GM12878 (cell line): ENCODE results near the gene TLE2. TPM values are rescaled to one million over a fixed set of nuclear protein-coding genes. Genes with fewer than 3 reads are reported as not detected.

Experiments
- ATAC-seq: fragments of 200-7000 bp; cut with Tn5 transposase; 3 replicates; pipeline ENCODE4 v1.9.1; 2020; ENCODE audit warnings: mild to moderate bottlenecking, moderate library complexity
- BruUV-seq: library from RNA; stranded (reverse); fragments of 400-500 nt; replicated peaks from 2 replicates; lab custom pipeline; 2021; lab: Mats Ljungman, UMichigan
- CTCF ChIA-PET: fragments of 300-600 bp; sonication (Branson Sonifier 250); formaldehyde crosslinking; extraction: SDS; loops from one replicate; lab custom pipeline; 2021; ENCODE audit warnings: inconsistent platforms; lab: Yijun Ruan, JAX
- POLR2A ChIA-PET: fragments of 350-600 bp; formaldehyde crosslinking; extraction: SDS; loops from one replicate; lab custom pipeline; 2021; ENCODE audit warnings: inconsistent platforms; lab: Charles Lee
- RAD21 ChIA-PET: fragments of 300-600 bp; sonication (Branson Sonifier 250); formaldehyde crosslinking; loops from one replicate; lab custom pipeline; 2023; ENCODE audit warnings: antibody characterized with exemption; ENCODE audit not compliant: unreplicated experiment; lab: Charles Lee
- SMC1A ChIA-PET: fragments of 300-600 bp; sonication (Branson Sonifier 250); formaldehyde crosslinking; loops from one replicate; lab custom pipeline; 2023; ENCODE audit not compliant: unreplicated experiment, uncharacterized antibody; lab: Charles Lee
- DNase-seq: peaks from one replicate; pipeline ENCODE4 v3.0.0-alpha.2; 2011; ENCODE audit warnings: low read depth, low spot score
- FAIRE-seq: peaks from 3 replicates; lab custom pipeline; 2011; peaks lifted over from hg19 to GRCh38; lab: Jason Lieb, UNC
- H2AFZ ChIP-seq: 2 replicates; pipeline ENCODE4 v1.6.0; 2011; ENCODE audit warnings: low read depth, low read length, control low read depth; ENCODE audit not compliant: control insufficient read depth
- H3K27ac ChIP-seq: 2 replicates; pipeline ENCODE4 v1.5.1; 2011; ENCODE audit warnings: control low read depth; ENCODE audit not compliant: control insufficient read depth, insufficient read depth
- H3K27me3 ChIP-seq, 2 experiments: replicated peaks in 1 of 2; 2 replicates each; pipeline versions ENCODE4 v1.6.0 to v1.6.1; 2011; ENCODE audit warnings: low read length in 1 of 2; ENCODE audit not compliant: control insufficient read depth in 2 of 2, insufficient read depth in 2 of 2
- H3K36me3 ChIP-seq, 2 experiments: 2 replicates each; pipeline ENCODE4 v1.5.1; 2011; ENCODE audit warnings: low read length in 1 of 2; ENCODE audit not compliant: control insufficient read depth in 2 of 2, insufficient read depth in 2 of 2
- H3K4me1 ChIP-seq: 2 replicates; pipeline ENCODE4 v1.6.1; 2011; ENCODE audit warnings: mild to moderate bottlenecking, low read length, moderate library complexity, mixed read lengths; ENCODE audit not compliant: control insufficient read depth, insufficient read depth
- H3K4me2 ChIP-seq: 2 replicates; pipeline ENCODE4 v1.6.0; 2011; ENCODE audit warnings: control low read depth; ENCODE audit not compliant: control insufficient read depth, insufficient read depth
- H3K4me3 ChIP-seq: fragments of 200-600 bp; sonication (generic); 2 replicates; pipeline ENCODE4 v1.5.1; 2016
- H3K79me2 ChIP-seq: 2 replicates; pipeline ENCODE4 v1.6.0; 2011; ENCODE audit warnings: low read length; ENCODE audit not compliant: control insufficient read depth, insufficient read depth
- H3K9ac ChIP-seq: 2 replicates; pipeline ENCODE4 v1.8.0; 2011; ENCODE audit warnings: low read length, control low read depth, mixed read lengths; ENCODE audit not compliant: control insufficient read depth, insufficient read depth
- H3K9me3 ChIP-seq: replicated peaks from 3 replicates; pipeline ENCODE4 v1.5.1; 2011; ENCODE audit warnings: mild to moderate bottlenecking, low read length; ENCODE audit not compliant: control insufficient read depth, insufficient read depth
- H4K20me1 ChIP-seq: 2 replicates; pipeline ENCODE4 v1.6.0; 2011; ENCODE audit not compliant: control insufficient read depth, insufficient read depth
- ATF2 ChIP-seq: IDR thresholded peaks from 2 replicates; pipeline ENCODE4 v1.6.1; 2012; ENCODE audit warnings: low read length, inconsistent platforms
- ATF3 ChIP-seq: IDR thresholded peaks from 2 replicates; pipeline ENCODE4 v1.6.1; 2011; ENCODE audit warnings: low read depth, mild to moderate bottlenecking, low read length, moderate library complexity, borderline replicate concordance; ENCODE audit errors: extremely low read depth
- CBX3 ChIP-seq: fragments of 200-600 bp; sonication (generic); IDR thresholded peaks from 2 replicates; pipeline ENCODE4 v1.6.1; 2016; ENCODE audit warnings: low read depth, borderline replicate concordance
- MEF2B ChIP-seq: fragments of 450-650 bp; IDR thresholded peaks from 2 replicates; pipeline ENCODE4 v1.6.1; 2018; ENCODE audit warnings: mild to moderate bottlenecking, moderate library complexity; ENCODE audit not compliant: partially characterized antibody, poor library complexity, severe bottlenecking
- RELA ChIP-seq: fragments of 450-650 bp; IDR thresholded peaks from 2 replicates; pipeline ENCODE4 v1.8.0; 2014; ENCODE audit warnings: borderline replicate concordance; ENCODE audit not compliant: partially characterized antibody
- SMARCA5 ChIP-seq: fragments of 450-650 bp; IDR thresholded peaks from 2 replicates; pipeline ENCODE4 v1.6.1; 2017; ENCODE audit warnings: mild to moderate bottlenecking
- ZNF207 ChIP-seq: fragments of 450-650 bp; IDR thresholded peaks from 2 replicates; pipeline ENCODE4 v1.6.1; 2014; ENCODE audit warnings: antibody characterized with exemption, mild to moderate bottlenecking, borderline replicate concordance
- WGBS: methylation state at CpG from one replicate; pipeline ENCODE4 v1.1.6; 2016; ENCODE audit warnings: low lambda C conversion rate; ENCODE audit not compliant: insufficient replicate concordance, insufficient coverage; ENCODE audit errors: missing lambda C conversion rate; 5-methylcytosine and 5-hydroxymethylcytosine counted together
- in situ Hi-C: fragments of 300-500 bp; cut with MboI; formaldehyde crosslinking; loops from 9 replicates; pipeline ENCODE4 v1.14.3; 2018; ENCODE audit warnings: mixed read lengths
- intact Hi-C: fragments of 100-400 bp; cut with micrococcal nuclease; formaldehyde crosslinking; loops from one replicate; pipeline ENCODE4 v1.14.2; 2022; ENCODE audit not compliant: unreplicated experiment
- polyA plus RNA-seq, 11 experiments: library from polyadenylated mRNA; depleted of rRNA in 4 of 11; unstranded in 6 of 11; stranded (reverse) in 5 of 11; fragments of >200 nt; fragmentation: Nextera tagmentation in 4 of 11; fragmentation: Illumina TruSeq in 1 of 11; extraction: Ambion mirVana in 4 of 11; extraction: Trizol in 1 of 11; gene quantifications; 1 replicate in 1 of 11; 2 replicates in 10 of 11; pipeline versions ENCODE4 v1.2.1 to v1.2.3, GENCODE V29; 2011 to 2016; ENCODE audit warnings: inconsistent platforms in 2 of 11, missing spikeins in 2 of 11, low read depth in 1 of 11
- total RNA-seq, 4 experiments: library from RNA; depleted of rRNA in 3 of 4; stranded (reverse); fragments of >200 nt in 3 of 4; fragmentation: Illumina TruSeq in 1 of 4; extraction: Trizol in 1 of 4; gene quantifications; 2 replicates each; pipeline versions ENCODE4 v1.2.1 to v1.2.3, GENCODE V29; 2013 to 2021

TLE2 gene
- total and polyA plus RNA-seq, 10 of the 15 experiments (the other 5 are each of a cell fraction or from before 2014, with no cell fraction given): 0.05 to 0.21 (median 0.11) TPM; not detected in 5

- TF ChIP-seq ATF2 (no peak), SMARCA5 (no peak)
- TF ChIP-seq, all 136 proteins: peak for 0
Measured at GRCh38 chr19:3049089-3049488, 20.0 kb upstream of the TLE2 start (continued).

- SMC1A ChIA-PET: no interaction called here
- TF ChIP-seq RELA: no peak
- TF ChIP-seq MEF2B: no peak
- no peak for TF ChIP-seq ATF3
- TF ChIP-seq CBX3: no peak
- no peak for TF ChIP-seq ZNF207
- CTCF ChIA-PET: interaction anchor here (0.6 kb wide), 1 partner anchor 10 kb away, joined by 3 read pairs; no protein-coding TSS in a partner anchor
- Histone ChIP-seq H3K9ac (no peak overlapping the region), H3K4me1 (no peaks in the 10 kb centered on the region), H3K4me3 (no peak overlapping the region), H3K4me2 (no peak overlapping the region), H2AFZ (no peak overlapping the region), H3K27ac (no peak overlapping the region), H3K9me3 (no peaks in the 10 kb centered on the region), H3K36me3 (no peaks in the 10 kb centered on the region), H4K20me1 (no peaks in the 10 kb centered on the region), H3K79me2 (no peaks in the 10 kb centered on the region), H3K27me3 (peaks cover 0 to 3% of the 10 kb centered on the region in 2 experiments; a peak in 1 of 4 replicates)
- RAD21 ChIA-PET: no interaction called here
- ATAC-seq (no peak), FAIRE-seq (no peak), DNase-seq (no peak)
- no TSS peak for BruUV-seq
- POLR2A ChIA-PET: interaction anchor here (0.6 kb wide), 1 partner anchor 10 kb away, joined by 3 read pairs; no protein-coding TSS in a partner anchor
- in situ Hi-C loops (no loop called here), intact Hi-C loops (no loop called here)
- 78% methylated on average over 5 of the region's 5 CpGs for WGBS
Measured at GRCh38 chr19:3048190-3048533, 19.1 kb upstream of the TLE2 start.
